BJ (cell line): ENCODE data around the gene ACTA2. TPM values are rescaled to one million over a fixed set of nuclear protein-coding genes. Genes with fewer than 3 reads are reported as not detected.

Experiments used
- CTCF ChIA-PET: fragments of 350-600 bp; formaldehyde crosslinking; extraction: SDS; loops from one replicate; lab custom pipeline; 2021; ENCODE audit warnings: antibody characterized with exemption, inconsistent platforms; lab: Yijun Ruan, JAX
- POLR2A ChIA-PET: fragments of 300-600 bp; sonication (Branson Sonifier 250); formaldehyde crosslinking; extraction: SDS; loops from one replicate; lab custom pipeline; 2021; ENCODE audit warnings: antibody characterized with exemption; lab: Charles Lee
- DNase-seq: peaks from one replicate; pipeline ENCODE4 v3.0.0-alpha.2; 2011; ENCODE audit warnings: low read depth
- H3K27me3 ChIP-seq: 2 replicates; pipeline ENCODE4 v1.6.0; 2011; ENCODE audit warnings: low read length; ENCODE audit not compliant: control insufficient read depth, insufficient read depth
- H3K36me3 ChIP-seq: 2 replicates; pipeline ENCODE4 v1.5.1; 2011; ENCODE audit warnings: low read length; ENCODE audit not compliant: control insufficient read depth, insufficient read depth
- H3K4me3 ChIP-seq: 2 replicates; pipeline ENCODE4 v1.5.1; 2011; ENCODE audit warnings: low read depth, mild to moderate bottlenecking, control low read depth, low read length
- CTCF ChIP-seq: IDR thresholded peaks from 2 replicates; pipeline ENCODE4 v1.5.1; 2011; ENCODE audit warnings: low read depth, mild to moderate bottlenecking, control low read depth, inconsistent platforms, low read length, moderate library complexity; ENCODE audit not compliant: insufficient read depth
- polyA plus RNA-seq: library from polyadenylated mRNA; depleted of rRNA; stranded (reverse); fragments of >200 nt; gene quantifications from 2 replicates; pipeline ENCODE4 v1.2.3, GENCODE V29; 2011

The ACTA2 gene
- polyA plus RNA-seq, 1 experiment: 1,821 TPM

- no peak for TF ChIP-seq CTCF
- ChIA-PET CTCF (interaction anchor here (0.6 to 8.4 kb wide), 21 partner anchors 8 to 230 kb away, joined by 3 to 136 read pairs (median 6); no protein-coding TSS in a partner anchor), POLR2A (no interaction called here)
These were observed 35.3 kb upstream of the ACTA2 start for GRCh38 chr10:88987840-88988239.

DNA sequence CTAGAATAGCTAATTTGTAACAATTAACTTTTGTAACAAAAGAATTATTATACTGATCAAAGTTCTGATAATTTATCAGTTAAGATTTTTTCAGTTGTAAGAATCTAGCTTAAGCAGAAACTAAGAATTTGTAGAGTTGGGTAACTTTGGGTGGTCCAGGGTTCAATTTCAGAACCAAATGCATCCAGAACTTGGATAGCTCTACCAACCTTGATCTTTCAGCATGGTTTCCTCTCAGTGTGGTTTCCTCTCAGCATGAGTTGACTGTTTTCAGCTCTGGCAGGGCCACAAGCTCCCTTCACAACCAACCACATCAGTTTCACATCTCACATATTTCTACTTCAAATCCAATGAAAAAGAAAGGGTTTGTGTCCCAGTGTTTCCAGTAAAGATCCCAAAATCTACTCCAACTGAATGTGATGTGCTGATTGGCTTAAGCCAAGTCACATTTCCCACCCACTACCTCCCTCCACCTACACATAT is 34.7 kb upstream of the ACTA2 start:
- no peak for TF ChIP-seq CTCF
- Histone ChIP-seq H3K36me3 (no peaks in the 10 kb centered on the region), H3K4me3 (no peak overlapping the region), H3K27me3 (no peaks in the 10 kb centered on the region)
- no peak for DNase-seq
- CTCF ChIA-PET: interaction anchor here (0.6 to 8.4 kb wide), 29 partner anchors 9 to 382 kb away, joined by 3 to 136 read pairs (median 5); no protein-coding TSS in a partner anchor
- POLR2A ChIA-PET: no interaction called here

More at GRCh38 chr10:88987840-88988239, 35.3 kb upstream of the ACTA2 start:
- H3K36me3 ChIP-seq: no peaks in the 10 kb centered on the region
- H3K27me3 ChIP-seq: no peaks in the 10 kb centered on the region
- H3K4me3 ChIP-seq: no peak overlapping the region
- DNase-seq: no peak

- ChIA-PET CTCF (interaction anchor here (0.6 to 8.4 kb wide), 30 partner anchors 8 to 382 kb away, joined by 3 to 136 read pairs (median 5); no protein-coding TSS in a partner anchor), POLR2A (no interaction called here)
- peak; percentile 68 for TF ChIP-seq CTCF
- no peak overlapping the region for H3K4me3 ChIP-seq
- H3K36me3 ChIP-seq: no peaks in the 10 kb centered on the region
- DNase-seq: no peak
- no peaks in the 10 kb centered on the region for H3K27me3 ChIP-seq
These were observed 34.1 kb upstream of the ACTA2 start for GRCh38 chr10:88986549-88987242.

GRCh38 chr10:88984525-88984924 is 32.0 kb upstream of the ACTA2 start:
- no peak overlapping the region for H3K4me3 ChIP-seq
- ChIA-PET POLR2A (no interaction called here), CTCF (interaction anchor here (0.6 to 2.3 kb wide), 3 partner anchors 50 to 233 kb away, joined by 5 to 11 read pairs (median 5); no protein-coding TSS in a partner anchor)
- H3K36me3 ChIP-seq: 0 out of 2 replicates have a peak, but pooled peaks cover 1% of the 10 kb centered on the region
- H3K27me3 ChIP-seq: no peaks in the 10 kb centered on the region
- TF ChIP-seq CTCF: no peak
- no peak for DNase-seq

- 0 out of 2 replicates have a peak, but pooled peaks cover 1% of the 10 kb centered on the region for H3K36me3 ChIP-seq
- no peak overlapping the region for H3K4me3 ChIP-seq
- H3K27me3 ChIP-seq: no peaks in the 10 kb centered on the region
- DNase-seq: no peak
- POLR2A ChIA-PET: no interaction called here
- CTCF ChIA-PET: interaction anchor here (2.1 to 2.3 kb wide), 2 partner anchors 49 to 234 kb away, joined by 5 to 11 read pairs; no protein-coding TSS in a partner anchor
- TF ChIP-seq CTCF: no peak
These were observed 31.4 kb upstream of the ACTA2 start for GRCh38 chr10:88983939-88984338.
